Type B pancreatic cell (in vitro differentiated cells): ENCODE data around the gene C1orf167. TPM values are rescaled to one million over a fixed set of nuclear protein-coding genes. Genes with fewer than 3 reads are reported as not detected.

Experiments used
- DNase-seq: peaks from one replicate; pipeline ENCODE4 v3.0.0; 2021; ENCODE audit warnings: mixed read lengths; ENCODE audit not compliant: unreplicated experiment; ENCODE audit errors: extremely low spot score
- H3K27ac Mint-ChIP-seq: 2 replicates; pipeline ENCODE4 v1.8.0; 2021; ENCODE audit warnings: mild to moderate bottlenecking, mixed read lengths
- H3K27me3 Mint-ChIP-seq: 2 replicates; pipeline ENCODE4 v1.8.0; 2021; ENCODE audit warnings: mixed read lengths
- H3K36me3 Mint-ChIP-seq: 2 replicates; pipeline ENCODE4 v1.8.0; 2021; ENCODE audit warnings: mixed read lengths
- H3K4me1 Mint-ChIP-seq: one replicate; pipeline ENCODE4 v1.8.0; 2021; ENCODE audit warnings: mixed read lengths; ENCODE audit not compliant: unreplicated experiment
- H3K4me3 Mint-ChIP-seq: 2 replicates; pipeline ENCODE4 v1.8.0; 2021; ENCODE audit warnings: mild to moderate bottlenecking, mixed read lengths
- H3K9me3 Mint-ChIP-seq: 2 replicates; pipeline ENCODE4 v1.8.0; 2021; ENCODE audit warnings: mixed read lengths
- CTCF ChIP-seq: fragments of 200-600 bp; sonication (generic); conservative IDR thresholded peaks from 2 replicates; pipeline ENCODE4 v1.5.0; 2021; ENCODE audit warnings: antibody characterized with exemption, mild to moderate bottlenecking
- total RNA-seq: library from RNA; stranded (reverse); gene quantifications from 2 replicates; pipeline ENCODE4 v1.2.1, GENCODE V29; 2021; ENCODE audit warnings: low replicate concordance

Gene C1orf167
- total RNA-seq, 1 donor from 2014 or later: not detected

DNA sequence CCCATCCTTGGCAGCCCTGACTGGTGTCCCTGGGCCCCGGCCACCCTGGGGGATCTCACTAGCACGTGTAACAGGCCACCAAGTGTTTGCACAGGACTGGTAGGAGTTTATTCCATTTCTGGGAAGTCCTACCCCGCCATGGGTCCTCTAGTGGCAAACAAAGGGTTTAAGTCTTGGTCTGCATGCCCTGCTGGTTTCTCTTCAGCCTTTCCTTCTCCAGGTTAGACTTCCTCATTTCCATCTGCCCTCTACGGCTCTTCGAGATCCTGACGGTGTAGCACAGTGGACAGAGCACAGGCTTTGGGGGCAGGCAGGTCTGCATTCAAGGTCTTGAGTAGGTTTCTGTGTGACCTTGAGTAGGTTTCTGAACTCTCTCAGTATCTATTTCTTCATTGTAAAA, 23.2 kb upstream of the C1orf167 start:
- Mint-ChIP-seq H3K36me3 (no peaks in the 10 kb centered on the region), H3K27ac (no peak overlapping the region), H3K9me3 (no peaks in the 10 kb centered on the region)

GRCh38 chr1:11740258-11741192, 21.5 kb upstream of the C1orf167 start:
- no peaks in the 10 kb centered on the region for H3K27me3 Mint-ChIP-seq
- no peak for TF ChIP-seq CTCF
- no peak overlapping the region for H3K4me3 Mint-ChIP-seq
- no peak overlapping the region for H3K27ac Mint-ChIP-seq
- DNase-seq: no peak
- no peaks in the 10 kb centered on the region for H3K36me3 Mint-ChIP-seq
- H3K4me1 Mint-ChIP-seq: peaks cover 25% of the 10 kb centered on the region
- no peaks in the 10 kb centered on the region for H3K9me3 Mint-ChIP-seq

More for the DNA sequence above, 23.2 kb upstream of the C1orf167 start:
- no peak for TF ChIP-seq CTCF
- H3K27me3 Mint-ChIP-seq: no peaks in the 10 kb centered on the region
- H3K4me3 Mint-ChIP-seq: peak overlapping the region; percentile 61
- DNase-seq: no peak
- H3K4me1 Mint-ChIP-seq: peaks cover 28% of the 10 kb centered on the region

- Mint-ChIP-seq H3K4me1 (peaks cover 24% of the 10 kb centered on the region), H3K27ac (no peak overlapping the region), H3K27me3 (no peaks in the 10 kb centered on the region), H3K9me3 (no peaks in the 10 kb centered on the region), H3K4me3 (no peak overlapping the region), H3K36me3 (no peaks in the 10 kb centered on the region)
- no peak for DNase-seq
- no peak for TF ChIP-seq CTCF
Observed at GRCh38 chr1:11741482-11741881, 20.5 kb upstream of the C1orf167 start.

- H3K4me3 Mint-ChIP-seq: no peak overlapping the region
- no peak for TF ChIP-seq CTCF
- H3K36me3 Mint-ChIP-seq: peaks cover 3% of the 10 kb centered on the region
- H3K4me1 Mint-ChIP-seq: peaks cover 26% of the 10 kb centered on the region
- no peaks in the 10 kb centered on the region for H3K9me3 Mint-ChIP-seq
- H3K27me3 Mint-ChIP-seq: no peaks in the 10 kb centered on the region
- no peak for DNase-seq
- H3K27ac Mint-ChIP-seq: no peak overlapping the region
Observed at GRCh38 chr1:11741919-11742558, 20.0 kb upstream of the C1orf167 start.

DNA sequence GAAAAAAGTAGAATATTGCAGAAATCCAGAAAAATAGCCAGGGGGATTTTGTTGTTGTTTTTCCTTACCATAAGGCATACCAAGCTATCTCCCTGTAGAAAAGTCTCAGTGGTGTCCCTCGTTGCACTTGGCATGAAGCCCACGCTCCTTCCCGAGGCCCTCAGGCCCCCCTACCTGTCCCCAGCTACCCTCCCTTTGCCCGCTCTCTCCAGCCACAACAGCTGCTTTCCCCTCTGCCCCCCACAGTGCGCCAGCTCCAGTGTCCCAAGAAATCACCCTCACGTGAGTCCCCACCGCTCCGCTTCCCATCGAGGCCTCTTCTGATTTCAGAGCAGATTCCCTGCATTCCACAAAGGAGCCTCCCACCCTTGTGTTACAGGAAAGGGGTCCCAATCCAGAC, 17.7 kb upstream of the C1orf167 start:
- no peak overlapping the region for H3K4me3 Mint-ChIP-seq

More for the DNA sequence above, 17.7 kb upstream of the C1orf167 start:
- Mint-ChIP-seq H3K27me3 (no peaks in the 10 kb centered on the region), H3K36me3 (peaks cover 3% of the 10 kb centered on the region), H3K27ac (no peak overlapping the region), H3K4me1 (peaks cover 14% of the 10 kb centered on the region), H3K9me3 (no peaks in the 10 kb centered on the region)
- no peak for TF ChIP-seq CTCF
- DNase-seq: no peak
